Activated CD8-positive, alpha-beta T cell treated with anti-CD3 and anti-CD28 coated beads, Interleukin-2, amount 10 ng/mL, durations not matched to agents 7 days and 5 days (primary cell): Measurements from ENCODE around the gene GNB1L. TPM values are rescaled to one million over a fixed set of nuclear protein-coding genes. Genes with fewer than 3 reads are reported as not detected.
A peak's percentile ranks its signal among the peaks of the same experiment; 100 is the strongest.

Source experiments
- ATAC-seq: fragments of 150-1000 bp; cut with Tn5 transposase; one replicate; pipeline ENCODE4 v1.10.0; 2021; ENCODE audit warnings: moderate library complexity
- CTCF ChIA-PET: fragments of 350-600 bp; sonication (Branson Sonifier 250); formaldehyde crosslinking; loops from one replicate; lab custom pipeline; 2021; ENCODE audit warnings: antibody characterized with exemption; lab: Charles Lee
- POLR2A ChIA-PET: fragments of 350-600 bp; sonication (Branson Sonifier 250); formaldehyde crosslinking; loops from one replicate; lab custom pipeline; 2021; ENCODE audit warnings: antibody characterized with exemption; lab: Charles Lee
- DNase-seq: peaks from one replicate; pipeline ENCODE4 v3.0.0-alpha.2; 2020
- H3K27ac Mint-ChIP-seq: one replicate; pipeline ENCODE4 v1.8.0; 2021; ENCODE audit warnings: mild to moderate bottlenecking, mixed read lengths
- H3K27me3 Mint-ChIP-seq: one replicate; pipeline ENCODE4 v1.8.0; 2021; ENCODE audit warnings: low read depth, mixed read lengths
- H3K36me3 Mint-ChIP-seq: one replicate; pipeline ENCODE4 v1.8.0; 2021; ENCODE audit warnings: low read depth, mixed read lengths
- H3K4me1 Mint-ChIP-seq: one replicate; pipeline ENCODE4 v1.8.0; 2021; ENCODE audit warnings: low read depth, mixed read lengths
- H3K4me3 Mint-ChIP-seq: one replicate; pipeline ENCODE4 v1.8.0; 2021; ENCODE audit warnings: mild to moderate bottlenecking, mixed read lengths
- H3K9me3 Mint-ChIP-seq: one replicate; pipeline ENCODE4 v1.8.0; 2022; ENCODE audit warnings: mixed read lengths; ENCODE audit not compliant: insufficient read depth
- total RNA-seq, 2 experiments: library from RNA; stranded (reverse); gene quantifications; one replicate each; pipeline ENCODE4 v1.2.3, GENCODE V29; 2021

Gene GNB1L
- total RNA-seq, 2 experiments from 2014 or later, result 9.7 to 10.3 TPM

DNA sequence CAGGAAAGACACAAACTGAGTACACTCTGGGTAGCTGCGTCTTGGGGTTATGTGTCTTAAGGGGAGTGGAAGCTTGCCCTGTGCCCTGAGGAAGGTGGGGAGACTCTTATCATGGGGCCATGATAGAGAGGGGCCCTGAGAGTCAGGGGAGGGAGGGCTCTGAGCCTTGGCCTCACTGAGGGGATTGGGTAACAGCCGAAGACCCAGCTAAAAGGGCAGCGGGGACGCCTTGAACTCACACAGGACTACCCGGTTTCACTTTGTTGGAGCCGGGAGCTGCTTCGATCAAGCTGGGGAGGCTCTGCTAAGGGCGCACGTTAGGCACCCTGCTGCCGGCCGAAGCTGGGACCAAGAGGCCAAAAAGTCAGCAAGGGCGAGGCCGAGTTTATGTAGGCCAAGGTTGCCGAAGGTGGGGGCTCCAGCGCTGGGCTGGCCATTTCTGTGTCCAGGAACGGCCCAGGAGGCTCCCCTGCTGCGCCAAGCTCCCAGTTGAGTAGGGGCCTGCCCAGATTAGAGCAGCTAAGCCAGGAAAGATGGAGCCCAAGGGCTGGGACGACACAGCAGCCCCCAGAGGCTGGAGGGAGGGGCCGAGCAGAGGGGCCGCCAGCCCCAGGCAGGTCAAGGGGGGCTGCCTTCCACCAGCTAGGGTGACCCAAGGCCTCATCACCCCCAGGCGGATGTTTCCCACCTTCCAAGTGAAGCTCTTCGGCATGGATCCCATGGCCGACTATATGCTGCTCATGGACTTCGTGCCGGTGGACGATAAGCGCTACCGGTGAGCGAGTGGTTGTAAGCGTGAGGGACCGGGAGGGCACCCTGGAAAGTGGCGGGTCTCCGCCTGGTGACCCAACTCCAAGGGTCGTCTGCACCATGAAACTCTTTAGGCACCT is 91.9 kb downstream of the GNB1L start:
- CTCF ChIA-PET, result interaction anchor here (1.3 to 2.7 kb wide), 2 partner anchors 32 to 148 kb away, joined by 4 to 11 read pairs; no protein-coding TSS in a partner anchor
- no peak for ATAC-seq

DNA sequence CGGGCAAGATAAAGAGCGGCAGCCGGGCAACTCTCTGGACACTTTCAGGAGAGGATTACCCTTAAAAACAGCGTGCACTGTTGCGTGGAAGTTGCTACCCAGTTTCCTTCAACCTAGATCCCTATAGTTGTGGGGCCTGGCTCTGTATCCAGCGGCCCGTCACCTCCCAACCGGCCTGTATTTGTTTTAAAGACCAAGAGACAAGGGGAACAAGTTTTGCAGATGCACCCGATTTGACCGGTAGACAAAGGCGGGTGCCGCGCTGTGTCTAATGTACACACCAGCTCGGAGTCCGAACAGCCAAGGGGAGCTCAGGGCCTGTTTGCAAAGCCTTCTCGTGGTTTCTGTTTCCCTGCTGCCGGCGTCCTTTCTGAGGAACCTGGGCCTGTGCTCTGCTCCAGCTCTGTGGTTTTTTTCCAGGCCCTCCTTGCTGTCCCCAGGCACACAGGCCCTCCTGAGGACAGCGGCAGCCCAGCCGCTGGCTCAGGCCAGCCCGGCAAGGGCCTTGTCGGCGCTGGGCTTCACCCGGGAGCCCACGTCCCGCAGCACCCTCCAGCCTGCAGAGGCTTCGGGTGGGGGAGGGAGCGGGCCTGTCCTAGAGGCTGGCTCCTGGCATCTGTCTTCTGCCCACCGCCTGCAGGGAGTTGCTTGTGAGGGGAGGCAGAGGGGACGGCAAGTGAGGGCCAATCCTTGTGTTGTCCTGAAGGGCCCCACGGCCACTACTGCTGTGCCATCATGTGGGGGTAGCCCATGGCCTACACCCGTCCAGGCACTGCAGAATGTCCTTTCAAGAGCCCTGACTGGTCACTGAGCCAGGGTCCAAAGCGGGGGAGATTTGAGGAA is 92.7 kb downstream of the GNB1L start:
- Mint-ChIP-seq H3K9me3 (no peaks in the 10 kb centered on the region), H3K4me3 (no peak overlapping the region), H3K36me3 (peaks cover 2% of the 10 kb centered on the region), H3K27me3 (peaks cover 63% of the 10 kb centered on the region), H3K27ac (no peak overlapping the region), H3K4me1 (peaks cover 27% of the 10 kb centered on the region)
- POLR2A ChIA-PET, result no interaction called here
- no peak for DNase-seq
- CTCF ChIA-PET, result interaction anchor here (1.3 to 2.7 kb wide), 2 partner anchors 32 to 148 kb away, joined by 4 to 11 read pairs; no protein-coding TSS in a partner anchor
- ATAC-seq, result no peak

More for the DNA sequence above, 91.9 kb downstream of the GNB1L start:
- no peaks in the 10 kb centered on the region for H3K9me3 Mint-ChIP-seq
- H3K27me3 Mint-ChIP-seq, result peaks cover 62% of the 10 kb centered on the region
- peaks cover 2% of the 10 kb centered on the region for H3K36me3 Mint-ChIP-seq
- H3K4me3 Mint-ChIP-seq, result no peak overlapping the region
- H3K4me1 Mint-ChIP-seq, result peaks cover 27% of the 10 kb centered on the region
- DNase-seq, result no peak
- no peak overlapping the region for H3K27ac Mint-ChIP-seq
- POLR2A ChIA-PET, result no interaction called here

DNA sequence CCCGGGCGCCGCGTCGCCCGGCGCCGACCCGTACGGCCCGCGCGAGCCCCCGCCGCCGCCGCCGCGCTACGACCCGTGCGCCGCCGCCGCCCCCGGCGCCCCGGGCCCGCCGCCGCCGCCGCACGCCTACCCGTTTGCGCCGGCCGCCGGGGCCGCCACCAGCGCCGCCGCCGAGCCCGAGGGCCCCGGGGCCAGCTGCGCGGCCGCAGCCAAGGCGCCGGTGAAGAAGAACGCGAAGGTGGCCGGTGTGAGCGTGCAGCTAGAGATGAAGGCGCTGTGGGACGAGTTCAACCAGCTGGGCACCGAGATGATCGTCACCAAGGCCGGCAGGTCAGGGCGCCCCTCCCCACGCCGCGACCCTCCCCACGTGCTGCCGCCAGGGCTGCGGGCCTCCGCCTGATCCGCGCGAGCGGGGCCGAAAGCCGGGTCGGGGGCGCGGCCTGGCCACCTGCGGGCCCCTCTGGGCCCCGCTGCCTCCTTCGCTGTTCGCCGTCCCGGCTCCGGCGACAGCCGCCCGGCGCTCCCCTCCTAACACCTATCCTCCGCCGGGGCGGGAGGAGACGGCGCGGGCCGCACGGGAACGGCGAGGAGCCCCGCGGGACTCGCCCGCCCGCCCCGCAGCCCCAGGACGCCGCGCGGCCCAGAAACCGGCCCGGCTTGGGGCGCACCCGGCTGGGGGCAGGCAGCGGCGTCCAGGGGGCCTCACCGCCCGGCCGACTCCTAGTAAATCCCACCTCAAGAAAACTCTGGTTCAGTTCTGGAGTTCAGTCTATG is 93.5 kb downstream of the GNB1L start:
- peaks cover 29% of the 10 kb centered on the region for H3K4me1 Mint-ChIP-seq
- H3K27ac Mint-ChIP-seq, result no peak overlapping the region
- CTCF ChIA-PET, result interaction anchor here (2.7 kb wide), 1 partner anchor 31 kb away, joined by 11 read pairs; no protein-coding TSS in a partner anchor
- no peak overlapping the region for H3K4me3 Mint-ChIP-seq
- peaks cover 68% of the 10 kb centered on the region for H3K27me3 Mint-ChIP-seq
- H3K36me3 Mint-ChIP-seq, result peaks cover 2% of the 10 kb centered on the region
- POLR2A ChIA-PET, result no interaction called here
- H3K9me3 Mint-ChIP-seq, result no peaks in the 10 kb centered on the region
- DNase-seq, result no peak
- no peak for ATAC-seq

DNA sequence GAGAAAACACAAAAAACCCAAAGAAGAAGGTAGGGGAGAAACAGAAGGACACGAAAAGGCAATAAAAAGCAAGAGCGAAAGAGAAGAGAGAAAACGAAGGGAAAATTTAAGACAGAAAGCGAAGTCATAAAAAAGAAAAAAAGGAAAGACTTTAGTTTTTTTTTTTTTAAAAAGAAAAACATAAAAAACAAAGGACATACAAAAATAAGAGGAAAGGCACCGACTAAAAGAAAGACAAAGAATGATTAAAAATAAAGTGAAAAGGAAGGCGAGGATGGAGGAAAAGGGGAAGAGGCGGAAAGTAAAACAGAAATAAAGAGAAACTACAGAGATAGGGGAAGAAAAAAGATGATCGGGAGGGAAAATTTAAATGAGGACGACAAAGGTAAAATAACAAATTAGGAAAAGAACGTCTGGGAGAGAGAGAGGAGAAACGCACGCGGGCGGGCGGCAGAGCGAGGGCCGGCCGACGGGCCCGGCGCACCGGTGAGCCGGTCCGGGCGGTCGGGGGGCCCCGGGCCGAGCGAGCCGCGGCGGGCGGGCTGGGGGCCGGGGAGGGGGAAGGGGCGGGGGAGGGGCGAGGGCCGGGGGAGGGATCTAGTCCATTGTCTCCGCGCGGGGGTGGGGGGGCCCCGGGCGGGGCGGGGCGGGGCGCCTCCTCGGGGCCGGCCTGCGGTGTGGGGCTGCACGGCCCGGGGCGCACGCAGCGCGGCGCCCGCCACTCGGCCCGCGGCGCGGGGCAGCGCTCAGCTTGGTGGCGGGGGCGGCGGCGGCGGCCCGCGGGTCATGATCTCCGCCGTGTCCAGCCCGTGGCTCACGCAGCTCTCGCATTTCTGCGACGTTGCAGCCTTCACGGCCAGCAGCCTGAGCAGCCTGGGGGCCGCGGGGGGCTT is 94.4 kb downstream of the GNB1L start, which contains the start of gene TBX1:
Gene TBX1 (plus strand): TSS at position 721 of the 893 bp plus-strand sequence. CDS start 66 bp downstream, at position 787.
- no peak for DNase-seq
- Mint-ChIP-seq H3K27ac (no peak within 1 kb of the TSS), H3K9me3 (no peaks in the 10 kb centered on the region), H3K4me1 (peaks cover 29% of the 10 kb centered on the region), H3K4me3 (peak within 1 kb of the TSS; percentile 48), H3K36me3 (peaks cover 2% of the 10 kb centered on the region), H3K27me3 (peaks cover 72% of the 10 kb centered on the region)
- CTCF ChIA-PET, result no interaction called here
- ATAC-seq, result no peak
- POLR2A ChIA-PET, result no interaction called here

DNA sequence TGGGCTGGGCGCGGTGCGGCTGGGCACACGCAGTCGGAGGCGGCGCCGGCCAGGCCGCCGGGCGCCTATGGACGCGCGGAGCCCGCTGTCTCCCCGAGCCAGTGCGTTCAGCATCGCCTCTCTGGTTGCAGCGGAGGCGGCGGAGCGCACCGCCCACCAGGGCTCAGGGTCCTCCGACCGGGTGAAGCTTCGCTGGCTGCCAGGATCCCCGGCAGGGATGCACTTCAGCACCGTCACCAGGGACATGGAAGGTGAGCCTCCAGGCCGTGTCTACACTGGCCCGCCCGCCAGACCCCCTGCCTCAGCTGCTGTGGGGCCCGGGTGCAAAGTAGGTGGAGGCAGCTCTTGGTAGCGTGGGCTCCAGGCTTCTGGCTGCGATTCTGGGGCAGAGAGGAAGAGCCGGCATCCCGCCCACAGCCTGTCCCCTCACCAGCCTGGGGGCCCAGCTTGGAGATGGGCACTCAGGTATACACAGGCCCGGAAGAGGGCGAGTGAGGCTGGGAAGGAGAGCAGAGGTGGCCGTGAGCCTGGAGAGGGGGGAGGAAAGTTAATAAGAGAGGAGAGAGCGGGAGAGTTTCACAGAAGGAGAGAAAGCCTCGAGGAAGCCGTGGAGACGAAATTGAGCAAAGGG is 95.1 kb downstream of the GNB1L start:
- CTCF ChIA-PET, result no interaction called here

DNA sequence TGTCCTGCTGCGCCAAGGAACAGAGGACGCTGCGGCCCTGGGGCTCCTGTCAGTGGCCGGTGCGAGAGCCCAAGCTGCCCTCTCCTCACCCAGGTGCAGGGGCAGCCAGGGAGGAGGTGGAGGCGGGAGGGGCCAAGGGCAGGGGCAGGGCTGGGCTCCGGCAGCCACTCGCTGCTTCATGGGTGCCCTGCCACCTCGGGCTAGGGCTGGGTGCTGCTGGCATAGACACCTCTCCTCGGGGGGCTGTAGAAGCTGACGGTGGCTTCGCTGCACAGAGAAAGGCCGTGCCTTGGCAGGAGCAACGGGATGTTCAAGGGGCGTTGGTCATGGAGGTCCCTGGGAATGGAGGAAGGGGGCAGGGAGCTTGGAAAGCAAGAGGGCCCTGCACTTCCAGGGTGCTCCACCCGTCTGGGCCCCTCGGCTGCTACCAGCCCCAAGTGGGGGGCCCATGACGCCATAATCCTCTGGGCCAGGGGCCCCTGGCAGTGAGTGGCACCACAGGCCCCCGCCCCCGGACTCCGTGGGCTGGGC is 95.7 kb downstream of the GNB1L start:
- no peak for ATAC-seq
- ChIA-PET CTCF (no interaction called here), POLR2A (no interaction called here)
- H3K27me3 Mint-ChIP-seq, result peaks cover 76% of the 10 kb centered on the region
- H3K27ac Mint-ChIP-seq, result no peak overlapping the region
- H3K9me3 Mint-ChIP-seq, result no peaks in the 10 kb centered on the region
- peaks cover 2% of the 10 kb centered on the region for H3K36me3 Mint-ChIP-seq
- H3K4me3 Mint-ChIP-seq, result no peak overlapping the region
- DNase-seq, result no peak
- peaks cover 24% of the 10 kb centered on the region for H3K4me1 Mint-ChIP-seq

More for the DNA sequence above, 95.1 kb downstream of the GNB1L start:
- ATAC-seq (no peak), DNase-seq (no peak)
- Mint-ChIP-seq H3K4me3 (peak overlapping the region; percentile 48), H3K27me3 (peaks cover 74% of the 10 kb centered on the region), H3K27ac (no peak overlapping the region), H3K4me1 (peaks cover 24% of the 10 kb centered on the region), H3K9me3 (no peaks in the 10 kb centered on the region), H3K36me3 (peaks cover 2% of the 10 kb centered on the region)
- POLR2A ChIA-PET, result no interaction called here

DNA sequence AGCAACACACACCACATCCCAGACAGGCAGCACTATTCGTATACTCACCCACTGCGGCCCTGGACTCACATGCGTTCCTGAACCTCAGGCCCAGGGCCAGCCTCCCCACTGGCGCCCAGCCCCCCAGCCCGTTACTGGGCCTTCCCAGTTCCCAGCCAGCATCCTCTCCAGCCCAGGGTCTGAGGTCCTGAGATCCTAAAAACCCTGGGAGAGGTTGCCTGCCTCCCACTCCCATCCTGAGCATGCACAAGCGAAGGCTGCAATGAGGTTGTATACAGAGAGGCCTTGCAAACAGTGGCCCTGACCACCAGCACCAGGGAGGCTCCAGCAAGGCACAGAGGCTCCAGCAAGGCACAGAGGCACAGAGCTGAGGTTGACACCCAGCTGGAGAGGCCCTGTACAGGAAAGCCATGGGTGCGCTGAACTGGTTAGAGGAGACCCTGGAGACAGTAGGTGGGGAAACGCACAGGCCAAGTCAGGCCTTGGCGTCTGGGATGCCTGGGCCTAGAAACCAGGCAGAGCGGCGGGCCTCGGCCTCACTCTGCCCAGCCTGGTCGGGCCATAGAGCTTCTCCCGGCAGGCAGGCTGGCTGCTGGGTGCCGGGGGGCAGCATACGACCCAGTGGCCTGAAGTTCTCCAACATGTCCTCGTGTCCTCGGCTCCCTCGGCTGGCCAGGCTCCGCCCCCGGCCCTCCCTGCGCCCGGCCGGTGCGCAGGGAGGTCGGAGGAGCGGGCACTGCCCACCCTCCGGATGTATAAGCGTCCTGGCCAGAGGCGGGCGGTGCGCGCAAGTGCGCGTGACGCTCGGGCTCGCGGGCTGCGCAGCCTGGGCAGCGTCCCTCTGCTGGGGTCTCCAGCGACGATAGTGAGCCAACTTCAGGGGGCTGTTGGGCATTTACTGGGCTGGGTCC is 96.4 kb downstream of the GNB1L start:
- Mint-ChIP-seq H3K27ac (no peak overlapping the region), H3K4me1 (peaks cover 24% of the 10 kb centered on the region), H3K9me3 (no peaks in the 10 kb centered on the region), H3K4me3 (no peak overlapping the region), H3K36me3 (peaks cover 2% of the 10 kb centered on the region), H3K27me3 (peaks cover 73% of the 10 kb centered on the region)
- ChIA-PET CTCF (interaction anchor here (1.2 to 2.9 kb wide), 3 partner anchors 8 to 153 kb away, joined by 4 to 20 read pairs (median 11); no protein-coding TSS in a partner anchor), POLR2A (no interaction called here)
- no peak for DNase-seq
- no peak for ATAC-seq

DNA sequence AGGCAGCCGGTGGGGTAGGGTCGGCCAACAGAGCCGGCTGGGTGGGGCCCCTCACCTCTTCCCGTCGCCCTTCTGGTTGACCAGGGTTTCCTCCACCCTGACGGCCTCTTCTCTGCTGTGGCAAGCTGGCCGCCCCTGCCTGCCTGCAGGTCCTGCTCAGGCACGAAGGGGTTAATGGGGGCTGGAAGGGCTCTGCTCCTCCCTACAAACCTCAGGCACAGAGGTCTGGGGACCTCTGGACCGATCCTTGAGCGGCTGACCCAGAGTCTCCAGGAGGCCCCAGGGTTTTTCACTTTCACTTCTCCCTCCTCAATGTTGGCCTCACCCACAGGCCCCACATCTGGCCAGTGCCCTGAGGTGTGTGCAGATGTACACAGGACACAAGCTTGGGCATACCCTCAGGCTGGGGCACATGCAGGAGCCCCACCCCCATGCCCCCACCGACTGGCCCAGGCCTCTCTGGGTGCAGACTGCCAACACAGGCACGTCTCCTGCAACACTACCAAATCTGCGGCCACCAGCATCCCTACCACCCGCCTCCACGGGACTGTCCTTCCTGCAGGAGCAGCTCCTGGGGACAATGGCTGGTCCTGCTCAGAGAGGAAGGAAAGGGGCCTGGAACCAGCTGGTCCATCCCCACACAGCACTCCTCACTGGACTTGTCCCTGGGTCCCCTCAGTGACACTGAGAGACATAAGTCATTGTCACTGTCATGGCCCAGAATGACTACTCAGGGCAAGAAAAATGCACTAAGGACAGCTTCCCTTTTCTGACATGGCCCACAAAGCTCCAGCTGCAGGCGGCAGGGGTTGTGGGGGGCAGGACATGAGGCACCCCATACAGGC is 97.3 kb downstream of the GNB1L start:
- H3K27ac Mint-ChIP-seq, result no peak overlapping the region
- ChIA-PET POLR2A (no interaction called here), CTCF (interaction anchor here (1.1 to 2.9 kb wide), 4 partner anchors 9 to 190 kb away, joined by 4 to 20 read pairs (median 8); no protein-coding TSS in a partner anchor)
- H3K4me1 Mint-ChIP-seq, result peaks cover 24% of the 10 kb centered on the region
- H3K4me3 Mint-ChIP-seq, result peak overlapping the region; percentile 52
- ATAC-seq (no peak), DNase-seq (no peak)
- H3K9me3 Mint-ChIP-seq, result no peaks in the 10 kb centered on the region
- peaks cover 2% of the 10 kb centered on the region for H3K36me3 Mint-ChIP-seq
- peaks cover 70% of the 10 kb centered on the region for H3K27me3 Mint-ChIP-seq
